ENCODE results near the gene CCDC85C. TPM values are rescaled to one million over a fixed set of nuclear protein-coding genes. Genes with fewer than 3 reads are reported as not detected.
A peak's percentile ranks its signal among the peaks of the same experiment; 100 is the strongest.

The CCDC85C gene
- total RNA-seq, 6 experiments from 2014 or later, result 31.3 to 41.4 (median 34.3) TPM

DNA sequence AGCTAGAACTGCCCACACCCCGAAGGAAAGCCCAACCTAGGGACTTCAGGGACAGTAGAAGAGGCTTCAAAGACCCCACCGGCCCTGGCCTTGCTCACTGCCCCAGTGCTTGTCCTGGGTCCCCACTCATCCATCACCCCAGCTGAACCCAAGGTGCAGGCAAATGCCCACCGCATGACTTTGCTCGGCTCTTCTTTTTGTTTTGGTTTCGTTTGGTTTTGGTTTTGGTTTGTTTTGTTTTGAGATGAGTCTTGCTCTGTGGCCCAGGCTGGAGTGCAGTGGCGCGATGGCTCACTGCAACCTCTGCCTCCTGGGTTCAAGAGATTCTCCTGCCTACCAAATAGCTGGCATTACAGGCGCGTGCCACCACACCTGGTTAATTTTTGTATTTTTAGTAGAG is 9.0 kb downstream of the CCDC85C start:
- no peak for DNase-seq
- Mint-ChIP-seq H3K36me3 (ENCODE audit: low read depth) (no peaks in the 10 kb centered on the region), H3K4me1 (ENCODE audit: low read depth) (peaks cover 42% of the 10 kb centered on the region)

DNA sequence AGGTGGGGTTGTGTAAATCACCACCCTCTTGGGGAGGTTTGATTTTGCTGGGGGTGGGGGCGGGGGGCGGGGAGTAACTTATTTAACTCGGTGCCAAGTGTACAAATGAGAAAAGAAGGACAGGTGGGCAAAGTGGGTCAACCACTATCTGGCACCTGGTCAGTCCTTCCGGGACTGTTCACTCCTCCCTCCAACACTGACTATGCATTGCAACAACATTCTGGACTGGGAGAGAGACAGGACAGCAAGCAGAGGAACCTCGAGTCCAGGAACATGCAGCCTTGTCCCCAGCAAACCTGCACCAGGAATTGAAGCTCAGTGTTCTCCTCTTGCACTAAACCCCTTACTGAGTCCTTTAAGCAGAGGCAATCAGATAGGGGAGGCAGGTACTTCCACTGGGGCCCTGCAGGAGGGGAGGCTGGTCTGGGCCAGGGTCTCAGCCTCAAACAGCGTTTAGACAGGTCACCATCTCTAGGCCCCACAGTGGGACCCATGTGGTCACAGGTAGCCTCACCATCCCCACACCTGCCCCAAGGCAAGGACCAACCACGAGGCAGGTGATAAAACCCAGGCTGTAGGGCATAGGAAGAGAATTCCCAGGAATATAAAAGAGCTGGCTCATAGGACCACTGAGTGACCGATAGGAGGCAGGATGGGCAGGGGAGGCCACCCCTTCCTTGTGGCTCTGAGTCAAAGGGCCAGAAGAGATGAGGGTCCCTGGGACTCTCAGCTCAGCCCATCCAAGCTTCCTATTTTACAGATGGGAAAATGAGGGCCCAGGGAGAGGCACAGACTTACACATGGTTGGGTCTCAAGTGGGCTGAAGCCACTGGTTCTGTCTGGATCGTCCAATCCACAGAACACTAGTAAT is 9.8 kb downstream of the CCDC85C start:
- H3K27ac Mint-ChIP-seq, result peak overlapping the region; percentile 34; the same call in 1 of the 2 replicates
- DNase-seq, result no peak
- H3K27me3 Mint-ChIP-seq (ENCODE audit: insufficient read depth), result no peaks in the 10 kb centered on the region; the same call in 1 of the 2 replicates

More for the DNA sequence above, 9.0 kb downstream of the CCDC85C start:
- Mint-ChIP-seq H3K27me3 (ENCODE audit: insufficient read depth) (no peaks in the 10 kb centered on the region), H3K9me3 (no peaks in the 10 kb centered on the region), H3K27ac (peak overlapping the region; percentile 34; the same call in 1 of the 2 replicates), H3K4me3 (peak overlapping the region; percentile 7)
- TF ChIP-seq, protein P1, sequence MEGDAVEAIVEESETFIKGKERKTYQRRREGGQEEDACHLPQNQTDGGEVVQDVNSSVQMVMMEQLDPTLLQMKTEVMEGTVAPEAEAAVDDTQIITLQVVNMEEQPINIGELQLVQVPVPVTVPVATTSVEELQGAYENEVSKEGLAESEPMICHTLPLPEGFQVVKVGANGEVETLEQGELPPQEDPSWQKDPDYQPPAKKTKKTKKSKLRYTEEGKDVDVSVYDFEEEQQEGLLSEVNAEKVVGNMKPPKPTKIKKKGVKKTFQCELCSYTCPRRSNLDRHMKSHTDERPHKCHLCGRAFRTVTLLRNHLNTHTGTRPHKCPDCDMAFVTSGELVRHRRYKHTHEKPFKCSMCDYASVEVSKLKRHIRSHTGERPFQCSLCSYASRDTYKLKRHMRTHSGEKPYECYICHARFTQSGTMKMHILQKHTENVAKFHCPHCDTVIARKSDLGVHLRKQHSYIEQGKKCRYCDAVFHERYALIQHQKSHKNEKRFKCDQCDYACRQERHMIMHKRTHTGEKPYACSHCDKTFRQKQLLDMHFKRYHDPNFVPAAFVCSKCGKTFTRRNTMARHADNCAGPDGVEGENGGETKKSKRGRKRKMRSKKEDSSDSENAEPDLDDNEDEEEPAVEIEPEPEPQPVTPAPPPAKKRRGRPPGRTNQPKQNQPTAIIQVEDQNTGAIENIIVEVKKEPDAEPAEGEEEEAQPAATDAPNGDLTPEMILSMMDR (IDR thresholded peaks at IDR 0.05), result no peak

DNA sequence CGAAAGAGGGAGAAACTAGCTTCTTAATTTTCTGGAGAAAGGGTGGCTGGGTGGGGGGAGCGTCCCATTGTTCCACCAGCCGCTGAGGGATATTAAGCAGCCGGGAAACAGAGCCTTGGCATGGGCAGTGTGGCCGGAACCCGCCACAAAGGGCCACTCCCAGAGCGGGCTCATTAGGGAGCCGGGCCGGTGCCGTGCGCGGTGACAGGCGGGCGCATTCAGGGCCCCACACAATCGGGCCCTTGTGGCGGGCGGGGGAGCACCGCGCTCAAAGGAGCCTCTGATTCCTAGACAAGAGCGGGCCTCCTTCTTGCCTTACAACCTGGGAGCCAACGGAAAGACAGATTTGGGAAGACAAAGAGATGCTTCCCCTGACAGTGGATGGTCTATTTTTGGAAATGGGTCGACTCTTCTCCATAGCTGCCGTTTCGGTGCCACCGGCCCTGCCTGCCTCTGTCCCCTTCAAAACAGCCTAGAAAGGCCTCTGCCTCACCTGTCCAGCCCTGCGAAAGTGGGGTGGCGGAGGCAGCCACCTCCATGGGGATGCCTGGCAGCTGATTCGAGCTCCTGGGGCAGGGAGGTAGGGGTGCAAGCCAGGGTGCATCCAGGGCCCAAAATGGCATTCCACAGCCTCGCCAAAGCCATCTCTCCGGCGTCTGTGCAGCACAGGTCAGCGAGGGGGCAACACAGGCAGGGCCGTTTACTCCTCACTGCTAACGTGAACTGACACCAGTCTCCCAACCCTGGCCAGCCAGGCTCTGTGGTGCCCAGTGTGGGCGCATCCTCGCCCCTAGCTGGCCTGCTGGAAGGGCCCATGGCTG is 10.9 kb downstream of the CCDC85C start:
- Mint-ChIP-seq H3K36me3 (ENCODE audit: low read depth) (no peaks in the 10 kb centered on the region), H3K9me3 (no peaks in the 10 kb centered on the region), H3K27ac (no peak overlapping the region), H3K27me3 (ENCODE audit: insufficient read depth) (no peaks in the 10 kb centered on the region; the same call in 1 of the 2 replicates), H3K4me3 (no peak overlapping the region), H3K4me1 (ENCODE audit: low read depth) (peaks cover 60% of the 10 kb centered on the region)
- TF ChIP-seq, protein P1 (IDR thresholded peaks at IDR 0.05), result no peak
- no peak for DNase-seq

More for the DNA sequence above, 9.8 kb downstream of the CCDC85C start:
- H3K36me3 Mint-ChIP-seq (ENCODE audit: low read depth), result no peaks in the 10 kb centered on the region
- no peaks in the 10 kb centered on the region for H3K9me3 Mint-ChIP-seq
- TF ChIP-seq, protein P1 (IDR thresholded peaks at IDR 0.05), result no peak
- H3K4me1 Mint-ChIP-seq (ENCODE audit: low read depth), result peaks cover 50% of the 10 kb centered on the region
- no peak overlapping the region for H3K4me3 Mint-ChIP-seq

DNA sequence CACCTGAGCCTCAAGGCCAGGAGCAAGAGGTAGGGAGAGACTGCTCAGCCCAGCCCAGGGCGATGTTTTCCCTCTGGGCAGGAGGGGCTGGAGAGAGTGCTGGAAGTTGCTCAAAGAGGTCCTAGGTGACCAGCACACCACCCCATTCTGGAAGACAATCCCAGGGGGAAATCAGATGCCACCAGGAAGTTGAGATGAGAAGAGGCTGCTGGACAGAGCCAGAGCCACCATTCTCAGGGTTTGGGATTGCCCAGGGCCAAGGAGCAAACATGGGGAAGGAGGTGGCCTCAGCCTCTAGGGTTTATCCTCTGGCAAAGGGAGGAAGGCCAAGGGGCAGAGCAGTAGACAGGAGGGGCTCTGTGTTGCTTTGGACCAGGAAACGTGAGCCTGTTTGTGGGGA is 11.6 kb downstream of the CCDC85C start:
- Mint-ChIP-seq H3K27ac (no peak overlapping the region), H3K27me3 (ENCODE audit: insufficient read depth) (no peaks in the 10 kb centered on the region; the same call in 1 of the 2 replicates), H3K4me1 (ENCODE audit: low read depth) (peaks cover 64% of the 10 kb centered on the region)

More for the DNA sequence above, 11.6 kb downstream of the CCDC85C start:
- Mint-ChIP-seq H3K4me3 (no peak overlapping the region), H3K36me3 (ENCODE audit: low read depth) (no peaks in the 10 kb centered on the region), H3K9me3 (no peaks in the 10 kb centered on the region)
- TF ChIP-seq, protein P1 (IDR thresholded peaks at IDR 0.05), result no peak
- no peak for DNase-seq
